Measurements from ENCODE around the gene MEGF8.

MEGF8 gene

GRCh38 chr19:42422901-42423461 lies 97.5 kb downstream of the MEGF8 start:
- peak in 1 of 2 experiments; percentile 30 for DNase-seq (ENCODE audit: low read depth in 1 of 2, low spot score in 1 of 2)
- peaks cover 5% of the 10 kb centered on the region for H3K27me3 ChIP-seq (ENCODE audit: insufficient read depth, poor library complexity, severe bottlenecking)
- peak overlapping the region; percentile 54 for H3K27ac ChIP-seq (replicated peaks)
- H3K4me3 ChIP-seq (replicated peaks; ENCODE audit: insufficient read depth, low read length): peak overlapping the region; percentile 36
- TF ChIP-seq REST (IDR thresholded peaks at IDR 0.05; ENCODE audit: insufficient replicate concordance, low read depth) (no peak), CTCF (IDR thresholded peaks at IDR 0.05; ENCODE audit: insufficient read depth, low read length) (no peak), SPI1 (IDR thresholded peaks at IDR 0.05; ENCODE audit: borderline replicate concordance, low read depth) (no peak; the same call in 1 of the 2 replicates), GABPA (IDR thresholded peaks at IDR 0.05; ENCODE audit: low read depth) (no peak), POLR2AphosphoS5 (IDR thresholded peaks at IDR 0.05; ENCODE audit: low read depth) (no peak)

GRCh38 chr19:42423462-42424344 lies 98.3 kb downstream of the MEGF8 start:
- Histone ChIP-seq H3K4me3 (replicated peaks; ENCODE audit: insufficient read depth, low read length) (peak overlapping the region; percentile 36), H3K27ac (replicated peaks) (peak overlapping the region; percentile 54; the same call in 1 of the 2 replicates), H3K27me3 (ENCODE audit: insufficient read depth, poor library complexity, severe bottlenecking) (peaks cover 5% of the 10 kb centered on the region)
- TF ChIP-seq REST (IDR thresholded peaks at IDR 0.05; ENCODE audit: insufficient replicate concordance, low read depth) (no peak), GABPA (IDR thresholded peaks at IDR 0.05; ENCODE audit: low read depth) (no peak), SPI1 (IDR thresholded peaks at IDR 0.05; ENCODE audit: borderline replicate concordance, low read depth) (no peak), CTCF (IDR thresholded peaks at IDR 0.05; ENCODE audit: insufficient read depth, low read length) (no peak), POLR2AphosphoS5 (IDR thresholded peaks at IDR 0.05; ENCODE audit: low read depth) (no peak)
- DNase-seq (ENCODE audit: low read depth in 1 of 2, low spot score in 1 of 2): peak in 1 of 2 experiments; percentile 80

GRCh38 chr19:42424345-42424707 lies 98.9 kb downstream of the MEGF8 start:
- Histone ChIP-seq H3K27ac (replicated peaks) (no peak overlapping the region), H3K27me3 (ENCODE audit: insufficient read depth, poor library complexity, severe bottlenecking) (peaks cover 5% of the 10 kb centered on the region), H3K4me3 (replicated peaks; ENCODE audit: insufficient read depth, low read length) (no peak overlapping the region)
- DNase-seq (ENCODE audit: low read depth in 1 of 2, low spot score in 1 of 2): no peak
- TF ChIP-seq REST (IDR thresholded peaks at IDR 0.05; ENCODE audit: insufficient replicate concordance, low read depth) (no peak), POLR2AphosphoS5 (IDR thresholded peaks at IDR 0.05; ENCODE audit: low read depth) (no peak), CTCF (IDR thresholded peaks at IDR 0.05; ENCODE audit: insufficient read depth, low read length) (no peak), SPI1 (IDR thresholded peaks at IDR 0.05; ENCODE audit: borderline replicate concordance, low read depth) (no peak), GABPA (IDR thresholded peaks at IDR 0.05; ENCODE audit: low read depth) (no peak)

Measured in HL-60 (cell line).